Activated CD4-positive, alpha-beta T cell treated with anti-CD3 and anti-CD28 coated beads for 36 hours (primary cell): ENCODE results near the gene C19orf44. TPM values are rescaled to one million over a fixed set of nuclear protein-coding genes. Genes with fewer than 3 reads are reported as not detected.
"Not testable (repeated sequence)": the region's sequence is repeated elsewhere in the genome, so short reads cannot be mapped to it uniquely, and the experiment has no call there.

Experiments
- ATAC-seq: fragments of 200-7000 bp; cut with Tn5 transposase; one replicate; pipeline ENCODE4 v1.10.0; 2021; ENCODE audit warnings: mild to moderate bottlenecking, moderate library complexity
- CTCF ChIA-PET: fragments of 350-600 bp; sonication (Branson Sonifier 250); formaldehyde crosslinking; loops from one replicate; lab custom pipeline; 2021; ENCODE audit warnings: antibody characterized with exemption; lab: Charles Lee
- POLR2A ChIA-PET: fragments of 350-600 bp; sonication (Branson Sonifier 250); formaldehyde crosslinking; loops from one replicate; lab custom pipeline; 2021; ENCODE audit warnings: antibody characterized with exemption, inconsistent platforms; lab: Charles Lee
- DNase-seq: peaks from one replicate; pipeline ENCODE4 v3.0.0-alpha.2; 2020
- H3K27ac Mint-ChIP-seq: one replicate; pipeline ENCODE4 v1.8.0; 2021; ENCODE audit warnings: mixed read lengths
- H3K27me3 Mint-ChIP-seq: one replicate; pipeline ENCODE4 v1.8.0; 2021; ENCODE audit warnings: mixed read lengths
- H3K36me3 Mint-ChIP-seq: one replicate; pipeline ENCODE4 v1.8.0; 2021; ENCODE audit warnings: low read depth, mixed read lengths
- H3K4me1 Mint-ChIP-seq: one replicate; pipeline ENCODE4 v1.8.0; 2021; ENCODE audit warnings: mixed read lengths
- H3K4me3 Mint-ChIP-seq: one replicate; pipeline ENCODE4 v1.8.0; 2021; ENCODE audit warnings: mild to moderate bottlenecking, moderate library complexity, mixed read lengths
- H3K9me3 Mint-ChIP-seq: one replicate; pipeline ENCODE4 v1.8.0; 2021; ENCODE audit warnings: low read depth, mixed read lengths
- intact Hi-C, 2 experiments: fragments of 100-400 bp; cut with DNase I in 1 of 2; cut with micrococcal nuclease in 1 of 2; formaldehyde crosslinking; loops; one replicate each; pipeline versions ENCODE4 v1.14.2 to v1.15.1; 2022 to 2024; cut with DNase I, micrococcal nuclease
- total RNA-seq, 2 experiments: library from RNA; stranded (reverse); gene quantifications; one replicate each; pipeline ENCODE4 v1.2.3, GENCODE V29; 2021

Gene C19orf44
- total RNA-seq, 2 experiments from 2014 or later = 2.9 to 4.0 TPM

- H3K27me3 Mint-ChIP-seq = peaks cover 2% of the 10 kb centered on the region
- H3K9me3 Mint-ChIP-seq = no peaks in the 10 kb centered on the region
- peaks cover 38% of the 10 kb centered on the region for H3K4me1 Mint-ChIP-seq
- intact Hi-C loops = loop anchor here in 1 of 2 experiments (5.0 to 10.0 kb wide), 2 partner anchors 757 to 794 kb away; partner anchors contain the start of genes BABAM1, OCEL1 and USHBP1
- no peak overlapping the region for H3K27ac Mint-ChIP-seq
- ChIA-PET CTCF (interaction anchor here (0.7 to 1.0 kb wide), 3 partner anchors 36 to 597 kb away, joined by 3 to 4 read pairs (median 3); no protein-coding TSS in a partner anchor), POLR2A (interaction anchor here (0.6 kb wide), 1 partner anchor 11 kb away, joined by 3 read pairs; no protein-coding TSS in a partner anchor)
- H3K36me3 Mint-ChIP-seq = no peaks in the 10 kb centered on the region
- H3K4me3 Mint-ChIP-seq = peak overlapping the region; percentile 85
- DNase-seq (no peak), ATAC-seq (no peak)
Observed at GRCh38 chr19:16470541-16470910, 25.7 kb upstream of the C19orf44 start.

DNA sequence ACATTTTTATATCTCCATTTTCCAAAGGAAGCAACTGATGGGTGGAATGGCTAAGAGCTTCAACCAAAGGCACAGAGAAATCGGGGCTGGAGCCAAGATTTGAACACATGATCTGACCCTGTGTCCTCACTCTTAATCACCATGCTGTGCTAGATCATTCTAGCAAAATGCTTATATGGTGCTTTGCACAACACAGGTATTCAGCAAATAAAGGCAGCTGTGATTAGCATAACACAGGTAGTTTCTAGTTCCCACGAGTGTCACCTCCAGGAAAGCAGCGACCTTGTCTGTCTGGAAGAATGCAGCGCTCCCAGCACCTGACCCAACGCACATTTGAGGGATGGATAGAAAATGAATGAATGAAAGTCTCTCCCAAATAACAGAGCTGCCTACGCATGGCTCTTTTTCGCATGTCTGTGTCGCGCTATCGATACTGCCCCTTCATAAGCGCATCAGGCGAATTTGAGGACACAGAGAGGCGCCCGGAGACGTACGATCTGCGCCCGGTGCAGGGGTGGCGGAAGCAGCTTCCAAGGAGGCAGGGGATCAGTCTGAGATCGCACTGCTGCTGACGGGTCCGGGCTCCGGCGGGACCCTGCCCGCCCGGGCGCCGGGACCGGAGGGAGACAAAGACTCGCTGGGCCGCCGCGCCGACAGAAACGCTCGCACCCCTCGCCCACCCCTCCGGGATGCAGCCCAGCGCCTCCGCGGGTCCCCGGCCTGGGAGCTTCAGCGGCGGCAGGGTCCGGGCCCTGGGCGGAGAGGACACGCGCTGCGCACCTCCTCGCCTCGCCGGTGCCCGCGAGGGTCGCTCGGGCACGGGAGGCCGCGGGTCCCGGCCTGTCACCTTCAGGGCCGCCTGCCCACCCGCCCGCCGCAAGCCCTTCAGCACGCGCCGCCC, 25.0 kb upstream of the C19orf44 start:
- peak; percentile 20 for ATAC-seq
- H3K4me3 Mint-ChIP-seq = peak overlapping the region; percentile 85
- DNase-seq = peak; percentile 60
- CTCF ChIA-PET = interaction anchor here (0.8 to 1.0 kb wide), 2 partner anchors 88 to 596 kb away, joined by 3 to 4 read pairs; no protein-coding TSS in a partner anchor
- H3K36me3 Mint-ChIP-seq = no peaks in the 10 kb centered on the region
- peaks cover 2% of the 10 kb centered on the region for H3K27me3 Mint-ChIP-seq
- H3K27ac Mint-ChIP-seq = peak overlapping the region; percentile 72
- peaks cover 37% of the 10 kb centered on the region for H3K4me1 Mint-ChIP-seq
- POLR2A ChIA-PET = interaction anchor here (0.6 to 1.6 kb wide), 2 partner anchors 12 to 16 kb away, joined by 3 to 4 read pairs; no protein-coding TSS in a partner anchor
- intact Hi-C loops = loop anchor here (1.0 to 10.0 kb wide), 5 partner anchors 25 to 794 kb away; partner anchors contain the start of genes BABAM1 (in 1 of the 2), C19orf44 (in 1 of the 2), CALR3 (in 1 of the 2) and HAUS8 (in 1 of the 2)
- no peaks in the 10 kb centered on the region for H3K9me3 Mint-ChIP-seq

GRCh38 chr19:16472559-16472899, 23.7 kb upstream of the C19orf44 start:
- intact Hi-C loops = loop anchor here in 1 of 2 experiments (1.0 to 10.0 kb wide), 8 partner anchors 24 to 792 kb away; partner anchors contain the start of genes BABAM1, C19orf44, CALR3 and CHERP
- H3K27ac Mint-ChIP-seq = not testable (repeated sequence)

DNA sequence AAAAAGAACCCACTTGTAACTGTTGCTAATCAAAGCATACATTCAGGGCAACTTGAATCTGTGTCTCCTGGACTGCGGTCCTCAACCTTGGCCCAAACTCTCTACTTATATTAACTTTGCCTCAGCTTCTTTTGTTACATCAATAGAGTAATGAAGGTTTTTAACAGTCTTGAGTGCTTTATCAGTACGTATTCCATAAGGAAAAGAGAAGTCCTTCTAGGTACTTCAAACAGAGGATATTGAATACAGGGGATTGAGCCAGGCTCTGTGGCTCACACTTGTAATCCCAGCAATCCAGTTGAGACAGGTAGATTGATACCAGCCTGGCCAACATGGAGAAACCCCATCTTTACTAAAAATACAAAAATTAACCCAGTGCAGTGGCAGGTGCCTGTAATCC, 23.2 kb upstream of the C19orf44 start:
- DNase-seq (no peak), ATAC-seq (no peak)
- Mint-ChIP-seq H3K9me3 (no peaks in the 10 kb centered on the region), H3K4me3 (no peak overlapping the region), H3K27ac (no peak overlapping the region), H3K36me3 (no peaks in the 10 kb centered on the region), H3K27me3 (peaks cover 2% of the 10 kb centered on the region), H3K4me1 (peaks cover 27% of the 10 kb centered on the region)
- ChIA-PET POLR2A (interaction anchor here (1.6 kb wide), 1 partner anchor 17 kb away, joined by 4 read pairs; no protein-coding TSS in a partner anchor), CTCF (interaction anchor here (0.6 kb wide), 1 partner anchor 32 kb away, joined by 3 read pairs; no protein-coding TSS in a partner anchor)
- intact Hi-C loops = loop anchor here in 1 of 2 experiments (1.0 to 10.0 kb wide), 8 partner anchors 23 to 792 kb away; partner anchors contain the start of genes BABAM1, C19orf44, CALR3 and CHERP

More at GRCh38 chr19:16472559-16472899, 23.7 kb upstream of the C19orf44 start:
- ChIA-PET POLR2A (interaction anchor here (1.6 kb wide), 1 partner anchor 17 kb away, joined by 4 read pairs; no protein-coding TSS in a partner anchor), CTCF (interaction anchor here (0.6 kb wide), 1 partner anchor 31 kb away, joined by 3 read pairs; no protein-coding TSS in a partner anchor)
- not testable (repeated sequence) for H3K27me3 Mint-ChIP-seq, H3K9me3 Mint-ChIP-seq, ATAC-seq, H3K36me3 Mint-ChIP-seq, DNase-seq
- Mint-ChIP-seq H3K4me3 (peak overlapping the region; percentile 71), H3K4me1 (peaks cover 29% of the 10 kb centered on the region)

DNA sequence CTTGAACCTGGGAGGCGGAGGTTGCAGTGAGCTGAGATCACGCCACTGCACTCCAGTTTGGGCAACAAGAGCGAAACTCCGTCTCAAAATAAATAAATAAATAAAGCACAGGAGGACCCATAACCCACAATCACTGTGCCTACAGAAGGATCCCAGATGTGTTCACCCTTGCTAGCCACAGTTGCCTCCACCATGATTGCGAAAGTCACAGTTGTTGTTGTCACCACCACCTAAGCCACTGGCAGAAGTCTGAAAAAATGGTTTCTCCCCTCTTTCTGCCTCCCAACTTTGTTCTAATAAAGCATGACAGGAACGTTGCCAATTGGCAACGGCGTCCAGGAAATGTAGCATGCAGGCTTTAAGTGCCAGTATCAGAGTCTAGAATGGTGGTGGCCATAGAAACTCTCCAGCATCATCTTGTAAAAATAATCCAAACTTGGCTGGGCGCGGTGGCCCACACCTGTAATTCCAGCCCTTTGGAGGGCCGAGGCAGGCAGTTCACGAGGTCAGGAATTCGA, 22.3 kb upstream of the C19orf44 start:
- intact Hi-C loops = loop anchor here in 1 of 2 experiments (5.0 to 10.0 kb wide), 2 partner anchors 753 to 791 kb away; partner anchors contain the start of genes BABAM1, OCEL1 and USHBP1
- ATAC-seq = no peak
- Mint-ChIP-seq H3K9me3 (no peaks in the 10 kb centered on the region), H3K27ac (no peak overlapping the region), H3K36me3 (no peaks in the 10 kb centered on the region), H3K4me1 (peaks cover 20% of the 10 kb centered on the region), H3K27me3 (peaks cover 2% of the 10 kb centered on the region), H3K4me3 (no peak overlapping the region)
- DNase-seq = no peak
- CTCF ChIA-PET = no interaction called here
- POLR2A ChIA-PET = no interaction called here

GRCh38 chr19:16476401-16476800, 19.8 kb upstream of the C19orf44 start:
- intact Hi-C loops = loop anchor here in 1 of 2 experiments (10.0 kb wide), 1 partner anchor 788 kb away; the partner anchor contains the start of genes BABAM1 and USHBP1
- Mint-ChIP-seq H3K27ac (no peak overlapping the region), H3K36me3 (no peaks in the 10 kb centered on the region), H3K27me3 (peaks cover 2% of the 10 kb centered on the region), H3K4me3 (no peak overlapping the region), H3K4me1 (no peaks in the 10 kb centered on the region), H3K9me3 (no peaks in the 10 kb centered on the region)
- no peak for DNase-seq
- no peak for ATAC-seq
- ChIA-PET CTCF (interaction anchor here (0.7 kb wide), 1 partner anchor 8 kb away, joined by 3 read pairs; no protein-coding TSS in a partner anchor), POLR2A (no interaction called here)

GRCh38 chr19:16477311-16477710, 18.9 kb upstream of the C19orf44 start:
- Mint-ChIP-seq H3K27ac (no peak overlapping the region), H3K9me3 (no peaks in the 10 kb centered on the region), H3K27me3 (peaks cover 2% of the 10 kb centered on the region), H3K4me1 (no peaks in the 10 kb centered on the region), H3K4me3 (no peak overlapping the region), H3K36me3 (no peaks in the 10 kb centered on the region)
- ChIA-PET CTCF (interaction anchor here (0.6 kb wide), 1 partner anchor 95 kb away, joined by 3 read pairs; no protein-coding TSS in a partner anchor), POLR2A (no interaction called here)
- intact Hi-C loops = loop anchor here in 1 of 2 experiments (10.0 kb wide), 1 partner anchor 787 kb away; the partner anchor contains the start of genes BABAM1 and USHBP1
- ATAC-seq (no peak), DNase-seq (no peak)

- POLR2A ChIA-PET = no interaction called here
- no peaks in the 10 kb centered on the region for H3K4me1 Mint-ChIP-seq
- H3K9me3 Mint-ChIP-seq = no peaks in the 10 kb centered on the region
- H3K27ac Mint-ChIP-seq = no peak overlapping the region
- intact Hi-C loops = no loop called here
- CTCF ChIA-PET = no interaction called here
- DNase-seq (no peak), ATAC-seq (no peak)
- no peaks in the 10 kb centered on the region for H3K27me3 Mint-ChIP-seq
- H3K4me3 Mint-ChIP-seq = no peak overlapping the region
- H3K36me3 Mint-ChIP-seq = no peaks in the 10 kb centered on the region
Observed at GRCh38 chr19:16482745-16483144, 13.4 kb upstream of the C19orf44 start.

- H3K27ac Mint-ChIP-seq, H3K27me3 Mint-ChIP-seq, DNase-seq, H3K4me3 Mint-ChIP-seq, POLR2A ChIA-PET, H3K4me1 Mint-ChIP-seq, H3K9me3 Mint-ChIP-seq, ATAC-seq, H3K36me3 Mint-ChIP-seq, intact Hi-C loops: not testable (repeated sequence)
- CTCF ChIA-PET = interaction anchor here (0.6 kb wide), 1 partner anchor 282 kb away, joined by 3 read pairs; no protein-coding TSS in a partner anchor
Observed at GRCh38 chr19:16486476-16486875, 9.7 kb upstream of the C19orf44 start.

DNA sequence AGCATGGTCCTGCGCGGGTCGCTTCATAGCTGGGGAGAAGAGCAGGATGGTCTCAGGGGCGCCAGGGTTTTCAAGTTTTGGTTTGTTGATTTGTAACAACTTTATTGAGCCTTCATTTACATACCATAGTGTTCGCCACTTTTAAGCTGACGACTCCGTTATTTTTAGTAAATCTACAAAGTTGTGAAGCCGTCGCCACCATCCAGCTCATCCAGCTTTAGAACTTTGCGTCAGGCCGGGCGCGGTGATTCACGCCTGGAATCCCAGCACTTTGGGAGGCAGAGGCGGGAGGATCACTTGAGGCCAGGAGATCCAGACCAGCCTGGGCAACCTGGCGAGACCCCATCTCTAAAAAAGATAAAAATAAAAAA, 404 bp downstream of the C19orf44 start:
- intact Hi-C loops = loop anchor here (1.0 to 2.0 kb wide), 14 partner anchors 24 to 771 kb away; partner anchors contain the start of genes CHERP (in 2 of the 2), MED26 (in 2 of the 2), AP1M1 (in 1 of the 2) and BABAM1 (in 1 of the 2)
- ChIA-PET CTCF (no interaction called here), POLR2A (interaction anchor here (0.5 kb wide), 1 partner anchor 159 kb away, joined by 4 read pairs; no protein-coding TSS in a partner anchor)
- H3K4me1 Mint-ChIP-seq = peaks cover 13% of the 10 kb centered on the region
- ATAC-seq (no peak), DNase-seq (no peak)
- H3K4me3 Mint-ChIP-seq = peak overlapping the region; percentile 89
- H3K9me3 Mint-ChIP-seq = no peaks in the 10 kb centered on the region
- no peaks in the 10 kb centered on the region for H3K27me3 Mint-ChIP-seq
- H3K27ac Mint-ChIP-seq = peak overlapping the region; percentile 31
- peaks cover 7% of the 10 kb centered on the region for H3K36me3 Mint-ChIP-seq
